ENCODE data around the gene GNG13.

Gene GNG13

GRCh38 chr16:797686-798085, 2.8 kb downstream of the GNG13 start:
- no peak overlapping the region for H3K4me3 ChIP-seq (ENCODE audit: control insufficient read depth, low read depth, low read length)
- TF ChIP-seq CTCF (conservative IDR thresholded peaks at IDR 0.05; ENCODE audit: control insufficient read depth, insufficient read depth, low read depth, low read length) = no peak
- DNase-seq (ENCODE audit: low read depth) = no peak

DNA sequence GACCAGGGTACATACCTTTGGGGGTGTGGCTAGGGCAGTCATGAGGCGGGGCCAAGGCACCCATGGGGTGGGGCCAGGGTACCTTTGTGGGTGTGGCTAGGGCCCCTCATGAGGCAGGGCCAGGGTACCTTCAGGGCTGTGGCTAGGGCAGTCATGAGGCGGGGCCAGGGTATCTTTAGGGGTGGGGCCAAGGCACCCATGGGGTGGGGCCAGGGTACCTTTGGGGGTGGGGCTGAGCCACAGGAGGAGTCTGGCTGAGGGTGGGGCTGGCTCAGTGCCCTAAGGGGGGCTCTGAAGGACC, 3.5 kb downstream of the GNG13 start:
- TF ChIP-seq CTCF (conservative IDR thresholded peaks at IDR 0.05; ENCODE audit: control insufficient read depth, insufficient read depth, low read depth, low read length) = no peak
- no peak overlapping the region for H3K4me3 ChIP-seq (ENCODE audit: control insufficient read depth, low read depth, low read length)
- DNase-seq (ENCODE audit: low read depth) = no peak

DNA sequence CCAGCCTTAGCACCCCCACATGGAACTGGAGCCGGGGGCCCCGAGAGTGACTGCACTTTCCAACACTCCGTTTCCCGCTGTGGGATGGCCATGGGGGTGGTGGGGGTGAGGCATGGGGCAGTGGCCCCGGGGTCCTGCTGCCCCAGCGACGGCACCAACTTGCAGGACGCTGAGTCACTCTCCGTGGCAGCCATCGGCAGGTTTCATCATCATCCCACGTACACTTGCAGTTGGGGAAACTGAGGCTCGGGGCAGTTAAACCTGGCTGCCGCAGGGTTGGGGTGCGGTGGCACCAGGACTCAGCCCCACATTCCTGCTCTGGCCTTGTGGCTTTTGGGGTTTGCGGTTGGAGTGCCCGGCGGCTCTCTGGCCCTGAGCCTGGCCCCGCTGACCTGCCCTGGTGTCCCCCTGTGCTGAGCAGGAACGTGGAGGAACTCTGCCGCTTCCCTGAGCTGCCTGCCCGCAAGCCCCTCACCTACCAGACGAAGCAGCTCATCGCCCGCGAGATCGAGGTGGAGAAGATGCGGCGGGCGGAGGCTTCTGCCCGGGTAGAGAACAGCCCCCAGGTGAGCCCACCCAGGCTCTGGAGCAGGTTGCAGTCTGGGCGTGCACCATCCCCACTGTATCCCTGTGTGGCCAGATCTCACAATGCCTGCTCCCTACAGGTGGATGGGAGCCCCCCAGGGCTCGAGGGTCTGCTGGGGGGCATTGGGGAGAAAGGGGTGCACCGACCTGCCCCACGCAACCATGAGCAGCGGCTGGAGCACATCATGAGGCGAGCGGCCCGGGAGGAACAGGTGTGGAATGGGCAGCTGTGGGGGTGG, 4.0 kb downstream of the GNG13 start:
- no peak for TF ChIP-seq CTCF (conservative IDR thresholded peaks at IDR 0.05; ENCODE audit: control insufficient read depth, insufficient read depth, low read depth, low read length)
- no peak overlapping the region for H3K4me3 ChIP-seq (ENCODE audit: control insufficient read depth, low read depth, low read length)
- DNase-seq (ENCODE audit: low read depth) = no peak

GRCh38 chr16:795580-796229, 4.8 kb downstream of the GNG13 start:
- no peak overlapping the region for H3K4me3 ChIP-seq (ENCODE audit: control insufficient read depth, low read depth, low read length)
- DNase-seq (ENCODE audit: low read depth) = no peak
- TF ChIP-seq CTCF (conservative IDR thresholded peaks at IDR 0.05; ENCODE audit: control insufficient read depth, insufficient read depth, low read depth, low read length) = no peak

DNA sequence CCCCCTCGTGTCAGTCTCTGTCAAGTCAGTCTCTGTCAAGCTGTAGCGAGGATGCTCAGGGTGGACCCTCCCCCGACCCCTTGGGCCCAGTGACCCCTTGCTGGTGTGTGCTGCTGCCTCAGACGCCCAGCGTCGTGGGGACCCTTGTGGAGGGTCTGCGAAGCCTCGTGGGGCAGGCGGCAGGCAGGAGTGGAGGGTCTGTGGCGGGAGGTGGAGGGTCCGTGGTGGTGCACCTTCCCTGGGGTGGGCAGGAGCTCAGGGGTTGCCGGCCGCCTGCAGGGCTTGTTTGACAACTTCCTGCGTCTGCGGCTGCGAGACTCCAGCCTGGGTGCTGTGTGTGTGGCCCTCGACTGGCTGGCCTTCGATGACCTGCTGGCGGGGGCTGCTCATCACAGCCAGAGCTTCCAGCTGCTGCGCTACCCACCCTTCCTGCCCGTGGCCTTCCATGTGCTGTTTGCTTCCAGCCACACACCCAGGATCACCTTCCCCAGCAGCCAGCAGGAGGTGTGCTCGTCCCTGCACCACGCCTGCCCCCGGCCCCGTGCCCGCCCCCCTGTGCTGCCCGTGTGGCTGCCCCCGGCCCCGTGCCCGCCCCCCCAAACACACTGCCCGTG, 5.6 kb downstream of the GNG13 start:
- no peak overlapping the region for H3K4me3 ChIP-seq (ENCODE audit: control insufficient read depth, low read depth, low read length)
- DNase-seq (ENCODE audit: low read depth) = no peak
- TF ChIP-seq CTCF (conservative IDR thresholded peaks at IDR 0.05; ENCODE audit: control insufficient read depth, insufficient read depth, low read depth, low read length) = no peak

GRCh38 chr16:794091-794822, 6.3 kb downstream of the GNG13 start:
- TF ChIP-seq CTCF (conservative IDR thresholded peaks at IDR 0.05; ENCODE audit: control insufficient read depth, insufficient read depth, low read depth, low read length) = no peak
- DNase-seq (ENCODE audit: low read depth) = no peak
- H3K4me3 ChIP-seq (ENCODE audit: control insufficient read depth, low read depth, low read length) = no peak overlapping the region
